ENCODE measurements around the gene CDC5L. TPM values are rescaled to one million over a fixed set of nuclear protein-coding genes. Genes with fewer than 3 reads are reported as not detected.

Gene CDC5L
- total and polyA plus RNA-seq, 2 of the 13 experiments (the other 11 are each of a cell fraction or from before 2014, with no cell fraction given): 11.0 to 34.2 TPM

DNA sequence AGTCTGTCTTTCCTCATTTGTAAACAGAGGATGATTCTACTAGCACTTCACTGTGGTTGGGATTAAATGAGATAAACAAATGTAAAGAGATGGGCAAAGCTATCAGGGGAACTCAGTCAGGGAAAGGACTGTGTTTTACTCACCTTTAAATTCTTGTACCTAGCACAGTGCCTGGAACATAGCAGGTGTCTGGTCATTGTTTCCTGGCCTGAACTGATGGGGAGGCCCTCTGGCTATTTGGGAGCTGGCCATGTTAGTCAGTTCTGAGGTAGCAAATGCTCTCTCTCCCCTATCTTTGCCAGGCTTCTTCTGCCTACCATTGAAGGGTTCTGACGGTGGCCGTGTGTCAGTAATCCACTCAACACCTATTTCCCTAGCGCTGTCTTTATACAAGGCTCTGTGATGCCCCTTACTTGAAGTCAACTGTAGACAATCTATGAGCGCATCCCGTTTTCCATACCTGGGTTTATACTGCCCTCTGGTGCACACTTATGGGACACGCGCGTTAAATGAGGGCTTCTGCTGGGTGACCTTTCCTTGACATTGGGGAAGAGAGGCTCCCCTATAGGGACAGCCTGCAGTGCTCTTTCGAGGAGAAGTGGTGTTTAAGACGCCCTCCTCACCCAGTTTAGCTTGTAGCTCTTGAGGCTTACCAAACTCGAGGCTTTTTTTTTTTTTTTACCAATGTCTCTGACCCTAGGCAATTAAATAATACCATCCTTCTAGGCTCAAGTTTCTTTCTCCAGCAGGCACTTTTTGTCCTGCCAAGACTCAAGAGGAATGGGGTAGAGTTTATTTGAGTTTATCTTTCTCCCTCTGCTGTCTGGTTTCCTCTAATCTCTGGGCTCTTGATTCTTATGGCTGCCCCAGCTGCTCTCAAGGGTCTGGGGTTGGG lies 49.0 kb upstream of the CDC5L start (continued):
- TF ChIP-seq, protein P1, sequence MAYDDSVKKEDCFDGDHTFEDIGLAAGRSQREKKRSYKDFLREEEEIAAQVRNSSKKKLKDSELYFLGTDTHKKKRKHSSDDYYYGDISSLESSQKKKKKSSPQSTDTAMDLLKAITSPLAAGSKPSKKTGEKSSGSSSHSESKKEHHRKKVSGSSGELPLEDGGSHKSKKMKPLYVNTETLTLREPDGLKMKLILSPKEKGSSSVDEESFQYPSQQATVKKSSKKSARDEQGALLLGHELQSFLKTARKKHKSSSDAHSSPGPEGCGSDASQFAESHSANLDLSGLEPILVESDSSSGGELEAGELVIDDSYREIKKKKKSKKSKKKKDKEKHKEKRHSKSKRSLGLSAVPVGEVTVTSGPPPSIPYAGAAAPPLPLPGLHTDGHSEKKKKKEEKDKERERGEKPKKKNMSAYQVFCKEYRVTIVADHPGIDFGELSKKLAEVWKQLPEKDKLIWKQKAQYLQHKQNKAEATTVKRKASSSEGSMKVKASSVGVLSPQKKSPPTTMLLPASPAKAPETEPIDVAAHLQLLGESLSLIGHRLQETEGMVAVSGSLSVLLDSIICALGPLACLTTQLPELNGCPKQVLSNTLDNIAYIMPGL (CRISPR knock-in tag; IDR thresholded peaks at IDR 0.05; ENCODE audit: borderline replicate concordance in 1 of 2, low read depth in 1 of 2): peak; percentile 29 to 56; a peak in 1 of 4 replicates
- TF ChIP-seq TEAD2 (CRISPR knock-in tag; IDR thresholded peaks at IDR 0.05): no peak
- TF ChIP-seq, protein P2, sequence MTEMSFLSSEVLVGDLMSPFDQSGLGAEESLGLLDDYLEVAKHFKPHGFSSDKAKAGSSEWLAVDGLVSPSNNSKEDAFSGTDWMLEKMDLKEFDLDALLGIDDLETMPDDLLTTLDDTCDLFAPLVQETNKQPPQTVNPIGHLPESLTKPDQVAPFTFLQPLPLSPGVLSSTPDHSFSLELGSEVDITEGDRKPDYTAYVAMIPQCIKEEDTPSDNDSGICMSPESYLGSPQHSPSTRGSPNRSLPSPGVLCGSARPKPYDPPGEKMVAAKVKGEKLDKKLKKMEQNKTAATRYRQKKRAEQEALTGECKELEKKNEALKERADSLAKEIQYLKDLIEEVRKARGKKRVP (CRISPR knock-in tag; IDR thresholded peaks at IDR 0.05): no peak
- TF ChIP-seq, protein P3, sequence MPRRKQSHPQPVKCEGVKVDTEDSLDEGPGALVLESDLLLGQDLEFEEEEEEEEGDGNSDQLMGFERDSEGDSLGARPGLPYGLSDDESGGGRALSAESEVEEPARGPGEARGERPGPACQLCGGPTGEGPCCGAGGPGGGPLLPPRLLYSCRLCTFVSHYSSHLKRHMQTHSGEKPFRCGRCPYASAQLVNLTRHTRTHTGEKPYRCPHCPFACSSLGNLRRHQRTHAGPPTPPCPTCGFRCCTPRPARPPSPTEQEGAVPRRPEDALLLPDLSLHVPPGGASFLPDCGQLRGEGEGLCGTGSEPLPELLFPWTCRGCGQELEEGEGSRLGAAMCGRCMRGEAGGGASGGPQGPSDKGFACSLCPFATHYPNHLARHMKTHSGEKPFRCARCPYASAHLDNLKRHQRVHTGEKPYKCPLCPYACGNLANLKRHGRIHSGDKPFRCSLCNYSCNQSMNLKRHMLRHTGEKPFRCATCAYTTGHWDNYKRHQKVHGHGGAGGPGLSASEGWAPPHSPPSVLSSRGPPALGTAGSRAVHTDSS (CRISPR knock-in tag; conservative IDR thresholded peaks at IDR 0.05): no peak
- TF ChIP-seq, protein P4, sequence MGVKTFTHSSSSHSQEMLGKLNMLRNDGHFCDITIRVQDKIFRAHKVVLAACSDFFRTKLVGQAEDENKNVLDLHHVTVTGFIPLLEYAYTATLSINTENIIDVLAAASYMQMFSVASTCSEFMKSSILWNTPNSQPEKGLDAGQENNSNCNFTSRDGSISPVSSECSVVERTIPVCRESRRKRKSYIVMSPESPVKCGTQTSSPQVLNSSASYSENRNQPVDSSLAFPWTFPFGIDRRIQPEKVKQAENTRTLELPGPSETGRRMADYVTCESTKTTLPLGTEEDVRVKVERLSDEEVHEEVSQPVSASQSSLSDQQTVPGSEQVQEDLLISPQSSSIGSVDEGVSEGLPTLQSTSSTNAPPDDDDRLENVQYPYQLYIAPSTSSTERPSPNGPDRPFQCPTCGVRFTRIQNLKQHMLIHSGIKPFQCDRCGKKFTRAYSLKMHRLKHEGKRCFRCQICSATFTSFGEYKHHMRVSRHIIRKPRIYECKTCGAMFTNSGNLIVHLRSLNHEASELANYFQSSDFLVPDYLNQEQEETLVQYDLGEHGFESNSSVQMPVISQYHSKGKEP (CRISPR knock-in tag; IDR thresholded peaks at IDR 0.05): no peak
- TF ChIP-seq GTF2F1 (IDR thresholded peaks at IDR 0.05; ENCODE audit: low read length): no peak
- TF ChIP-seq SATB2 (CRISPR knock-in tag; IDR thresholded peaks at IDR 0.05): no peak
- 0 out of 2 replicates have a peak, but pooled peaks have one; percentile 31 for TF ChIP-seq PHF8 (CRISPR knock-in tag; IDR thresholded peaks at IDR 0.05)
- TF ChIP-seq ZFY (CRISPR knock-in tag; IDR thresholded peaks at IDR 0.05): no peak
- TF ChIP-seq RBFOX2 (IDR thresholded peaks at IDR 0.05; ENCODE audit: low read depth, low read length): no peak
- TF ChIP-seq BHLHE40 (IDR thresholded peaks at IDR 0.05; ENCODE audit: low read length): no peak
- TF ChIP-seq KDM4B (CRISPR knock-in tag; IDR thresholded peaks at IDR 0.05): no peak
- no peak for TF ChIP-seq ZFAT (CRISPR knock-in tag; conservative IDR thresholded peaks at IDR 0.05)
- TF ChIP-seq ZNF672 (CRISPR knock-in tag; IDR thresholded peaks at IDR 0.05): no peak
- TF ChIP-seq NFIC (IDR thresholded peaks at IDR 0.05; ENCODE audit: low read length): no peak
- TF ChIP-seq, protein P5, sequence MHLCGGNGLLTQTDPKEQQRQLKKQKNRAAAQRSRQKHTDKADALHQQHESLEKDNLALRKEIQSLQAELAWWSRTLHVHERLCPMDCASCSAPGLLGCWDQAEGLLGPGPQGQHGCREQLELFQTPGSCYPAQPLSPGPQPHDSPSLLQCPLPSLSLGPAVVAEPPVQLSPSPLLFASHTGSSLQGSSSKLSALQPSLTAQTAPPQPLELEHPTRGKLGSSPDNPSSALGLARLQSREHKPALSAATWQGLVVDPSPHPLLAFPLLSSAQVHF (CRISPR knock-in tag; IDR thresholded peaks at IDR 0.05): no peak
- TF ChIP-seq ZNF766 (CRISPR knock-in tag; IDR thresholded peaks at IDR 0.05; ENCODE audit: borderline replicate concordance): no peak
- 0 out of 2 replicates have a peak, but pooled peaks have one; percentile 25 for TF ChIP-seq GATAD2A (CRISPR knock-in tag; IDR thresholded peaks at IDR 0.05)
- no peak for TF ChIP-seq ZBTB7B (CRISPR knock-in tag; IDR thresholded peaks at IDR 0.05)
